ENCODE data around the gene SUMF1. TPM values are rescaled to one million over a fixed set of nuclear protein-coding genes. Genes with fewer than 3 reads are reported as not detected.

Gene SUMF1
- total RNA-seq, 1 experiment from 2014 or later, result 11.8 TPM

GRCh38 chr3:4314688-4315087 lies 152.4 kb downstream of the SUMF1 start:
- TF ChIP-seq CTCF (IDR thresholded peaks at IDR 0.05; ENCODE audit: unreplicated experiment), result no peak
- BruUV-seq (replicated peaks), result no TSS peak
- H3K9me3 Mint-ChIP-seq (ENCODE audit: unreplicated experiment), result no peaks in the 10 kb centered on the region
- H3K36me3 Mint-ChIP-seq (ENCODE audit: insufficient read depth, unreplicated experiment), result peaks cover 24% of the 10 kb centered on the region
- intact Hi-C loops (cut with micrococcal nuclease), result loop anchor here (1.0 kb wide), 1 partner anchor 319 kb away; no protein-coding TSS in a partner anchor
- no peak overlapping the region for H3K27ac Mint-ChIP-seq (ENCODE audit: low read depth, unreplicated experiment)
- no peaks in the 10 kb centered on the region for H3K27me3 Mint-ChIP-seq (ENCODE audit: insufficient read depth, unreplicated experiment)
- ChIA-PET CTCF (interaction anchor here (0.8 to 2.5 kb wide), 6 partner anchors 9 to 318 kb away, joined by 3 to 18 read pairs (median 4); no protein-coding TSS in a partner anchor), POLR2A (interaction anchor here (1.0 kb wide), 1 partner anchor 8 kb away, joined by 3 read pairs; no protein-coding TSS in a partner anchor)
- no peak for DNase-seq (ENCODE audit: unreplicated experiment)
- no peaks in the 10 kb centered on the region for H3K4me1 Mint-ChIP-seq (ENCODE audit: insufficient read depth, unreplicated experiment)
- no peak overlapping the region for H3K4me3 Mint-ChIP-seq (ENCODE audit: unreplicated experiment)

GRCh38 chr3:4313606-4314293 lies 153.3 kb downstream of the SUMF1 start:
- H3K4me3 Mint-ChIP-seq (ENCODE audit: unreplicated experiment), result no peak overlapping the region
- BruUV-seq (replicated peaks), result no TSS peak
- no peaks in the 10 kb centered on the region for H3K9me3 Mint-ChIP-seq (ENCODE audit: unreplicated experiment)
- POLR2A ChIA-PET, result no interaction called here
- peaks cover 24% of the 10 kb centered on the region for H3K36me3 Mint-ChIP-seq (ENCODE audit: insufficient read depth, unreplicated experiment)
- no peaks in the 10 kb centered on the region for H3K4me1 Mint-ChIP-seq (ENCODE audit: insufficient read depth, unreplicated experiment)
- CTCF ChIA-PET, result interaction anchor here (0.6 to 0.7 kb wide), 2 partner anchors 105 to 115 kb away, joined by 3 read pairs; no protein-coding TSS in a partner anchor
- no peaks in the 10 kb centered on the region for H3K27me3 Mint-ChIP-seq (ENCODE audit: insufficient read depth, unreplicated experiment)
- DNase-seq (ENCODE audit: unreplicated experiment), result no peak
- intact Hi-C loops (cut with micrococcal nuclease), result loop anchor here (1.0 kb wide), 1 partner anchor 320 kb away; no protein-coding TSS in a partner anchor
- H3K27ac Mint-ChIP-seq (ENCODE audit: low read depth, unreplicated experiment), result no peak overlapping the region
- TF ChIP-seq CTCF (IDR thresholded peaks at IDR 0.05; ENCODE audit: unreplicated experiment), result no peak

GRCh38 chr3:4311496-4311895 lies 155.6 kb downstream of the SUMF1 start:
- BruUV-seq (replicated peaks), result no TSS peak
- intact Hi-C loops (cut with micrococcal nuclease), result no loop called here
- CTCF ChIA-PET, result interaction anchor here (0.6 to 1.5 kb wide), 4 partner anchors 21 to 322 kb away, joined by 3 to 5 read pairs (median 4); no protein-coding TSS in a partner anchor
- no peak for TF ChIP-seq CTCF (IDR thresholded peaks at IDR 0.05; ENCODE audit: unreplicated experiment)
- Mint-ChIP-seq H3K27me3 (ENCODE audit: insufficient read depth, unreplicated experiment) (no peaks in the 10 kb centered on the region), H3K36me3 (ENCODE audit: insufficient read depth, unreplicated experiment) (peaks cover 24% of the 10 kb centered on the region), H3K27ac (ENCODE audit: low read depth, unreplicated experiment) (no peak overlapping the region), H3K9me3 (ENCODE audit: unreplicated experiment) (no peaks in the 10 kb centered on the region), H3K4me1 (ENCODE audit: insufficient read depth, unreplicated experiment) (peaks cover 2% of the 10 kb centered on the region), H3K4me3 (ENCODE audit: unreplicated experiment) (no peak overlapping the region)
- POLR2A ChIA-PET, result interaction anchor here (6.1 kb wide), 1 partner anchor 11 kb away, joined by 47 read pairs; no protein-coding TSS in a partner anchor
- DNase-seq (ENCODE audit: unreplicated experiment), result no peak

Other genes starting within 250 kb of the SUMF1 start
- gene SETMAR, start 163.9 kb downstream of the SUMF1 start, total RNA-seq (2022), result 5.1 and 8.3 TPM in 2 replicates
- 7.5 and 14.3 TPM in 2 replicates for gene ITPR1, start 26.1 kb upstream of the SUMF1 start, total RNA-seq (2022)

Data from MCF 10A (cell line).